SK-N-MC (cell line): ENCODE data around the gene HMGB1.

Experiments
- DNase-seq: peaks from one replicate; pipeline ENCODE4 v3.0.0-alpha.2; 2011; ENCODE audit warnings: low read depth, low spot score
- H3K27ac ChIP-seq: fragments of 200-600 bp; sonication (generic); 2 replicates; pipeline ENCODE4 v1.5.1; 2016; ENCODE audit warnings: mixed run types
- H3K36me3 ChIP-seq: fragments of 200-600 bp; sonication (generic); 2 replicates; pipeline ENCODE4 v1.6.1; 2017; ENCODE audit warnings: antibody characterized with exemption, low read length, mixed read lengths; ENCODE audit not compliant: insufficient read depth
- H3K4me3 ChIP-seq: fragments of 200-600 bp; sonication (generic); 2 replicates; pipeline ENCODE4 v1.5.1; 2016
- H3K9ac ChIP-seq: fragments of 200-600 bp; sonication (generic); 2 replicates; pipeline ENCODE4 v1.8.0; 2017; ENCODE audit warnings: mixed run types, mixed read lengths; ENCODE audit not compliant: insufficient read length
- H3K9me3 ChIP-seq: fragments of 200-600 bp; sonication (generic); 2 replicates; pipeline ENCODE4 v1.6.1; 2017; ENCODE audit warnings: low read depth, mild to moderate bottlenecking, antibody characterized with exemption, low read length, moderate library complexity, mixed read lengths
- EZH2 ChIP-seq: fragments of 200-600 bp; sonication (generic); IDR thresholded peaks from one replicate; pipeline ENCODE4 v1.6.1; 2017; ENCODE audit warnings: antibody characterized with exemption
- FOXP2 ChIP-seq: optimal IDR thresholded peaks from 2 replicates; pipeline ENCODE3; 2011; ENCODE audit warnings: mild to moderate bottlenecking, moderate library complexity; ENCODE audit not compliant: insufficient read depth; ENCODE audit errors: extremely low read length, control extremely low read depth
- POLR2AphosphoS5 ChIP-seq: IDR thresholded peaks from 2 replicates; pipeline ENCODE4 v1.6.1; 2012; ENCODE audit warnings: mild to moderate bottlenecking, low read depth, low read length, borderline replicate concordance

HMGB1 gene

DNA sequence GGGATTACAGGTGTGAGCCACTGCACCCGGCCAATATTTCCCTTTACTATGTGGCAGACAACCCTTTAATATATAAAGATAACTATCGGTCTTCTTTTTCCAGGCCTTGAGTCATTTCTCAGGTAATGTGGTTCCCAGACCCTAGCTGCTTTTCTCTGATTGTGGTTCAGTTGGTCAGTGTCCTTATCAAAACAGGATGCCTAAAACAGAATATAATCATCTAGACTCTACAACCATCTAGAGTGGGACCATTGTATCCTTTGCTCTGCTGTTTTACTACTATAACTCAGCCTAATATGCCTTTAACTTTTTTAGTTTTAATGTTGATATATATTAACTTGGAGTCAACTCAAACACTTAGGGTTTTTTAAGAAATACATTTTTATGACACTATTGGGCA lies 30.0 kb upstream of the HMGB1 start:
- TF ChIP-seq FOXP2, result no peak
- no peak for TF ChIP-seq POLR2AphosphoS5
- TF ChIP-seq EZH2, result no peak
- DNase-seq, result no peak
- no peak overlapping the region for H3K9ac ChIP-seq
- H3K9me3 ChIP-seq, result no peaks in the 10 kb centered on the region
- no peaks in the 10 kb centered on the region for H3K36me3 ChIP-seq
- H3K4me3 ChIP-seq, result no peak overlapping the region
- no peak overlapping the region for H3K27ac ChIP-seq

DNA sequence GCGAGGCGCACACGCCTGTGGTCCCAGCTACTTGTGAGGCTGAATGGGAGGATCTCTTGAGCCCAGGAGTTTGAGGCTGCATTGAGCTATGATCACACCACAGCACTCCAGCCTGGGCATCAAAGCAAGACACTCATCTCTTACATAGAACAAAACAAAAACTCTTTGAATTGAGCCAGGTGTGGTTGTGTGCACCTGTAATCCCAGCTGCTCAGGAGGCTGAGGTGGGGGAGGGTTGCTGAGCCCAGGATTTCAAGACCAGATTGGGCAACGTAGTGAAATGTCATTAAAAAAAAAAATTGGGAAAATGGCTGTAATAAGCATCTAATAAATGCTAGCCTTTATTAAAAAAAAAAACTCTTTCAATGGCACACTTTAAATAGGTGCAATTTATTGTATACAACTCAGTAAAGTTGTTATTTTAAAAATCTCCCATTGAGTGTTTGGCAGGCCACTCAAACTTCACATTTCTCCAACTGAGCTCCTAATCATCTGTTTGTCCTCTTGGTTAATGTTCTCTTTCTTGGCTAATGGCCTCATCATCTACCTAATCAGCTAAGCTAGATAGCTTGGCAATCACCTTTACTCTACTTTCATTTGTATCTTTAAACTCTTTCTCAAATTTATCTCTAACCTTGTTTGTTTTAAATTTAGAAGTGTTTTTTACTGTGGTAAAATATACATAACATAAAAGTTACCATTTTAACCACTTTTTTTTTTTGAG lies 28.1 kb upstream of the HMGB1 start:
- no peak overlapping the region for H3K9ac ChIP-seq
- no peak overlapping the region for H3K4me3 ChIP-seq
- H3K27ac ChIP-seq, result no peak overlapping the region
- H3K9me3 ChIP-seq, result no peaks in the 10 kb centered on the region
- TF ChIP-seq FOXP2, result no peak
- TF ChIP-seq POLR2AphosphoS5, result no peak
- no peak for TF ChIP-seq EZH2
- DNase-seq, result no peak
- H3K36me3 ChIP-seq, result no peaks in the 10 kb centered on the region

DNA sequence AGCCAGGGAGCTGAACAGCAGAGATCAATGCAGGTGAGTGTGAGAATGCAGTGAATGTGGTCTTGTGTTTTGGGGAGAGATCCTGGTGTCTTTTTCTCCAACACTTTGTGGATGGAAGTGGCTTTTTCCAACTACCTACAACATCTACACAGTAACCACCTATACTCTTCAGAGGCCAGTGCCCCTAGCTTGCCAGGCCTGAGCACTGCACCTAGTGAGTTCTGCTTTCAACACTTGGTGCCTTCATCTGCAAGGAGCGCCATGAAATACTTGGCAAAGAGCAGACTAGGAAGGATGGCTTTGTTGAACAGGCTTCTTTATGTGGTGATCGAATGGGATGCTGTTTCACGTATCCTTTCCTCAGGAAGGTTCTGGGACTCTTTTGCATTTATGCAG lies 21.3 kb upstream of the HMGB1 start:
- Histone ChIP-seq H3K36me3 (no peaks in the 10 kb centered on the region), H3K27ac (no peak overlapping the region), H3K9ac (no peak overlapping the region), H3K4me3 (no peak overlapping the region), H3K9me3 (no peaks in the 10 kb centered on the region)
- no peak for DNase-seq
- TF ChIP-seq POLR2AphosphoS5 (no peak), EZH2 (no peak), FOXP2 (no peak)

DNA sequence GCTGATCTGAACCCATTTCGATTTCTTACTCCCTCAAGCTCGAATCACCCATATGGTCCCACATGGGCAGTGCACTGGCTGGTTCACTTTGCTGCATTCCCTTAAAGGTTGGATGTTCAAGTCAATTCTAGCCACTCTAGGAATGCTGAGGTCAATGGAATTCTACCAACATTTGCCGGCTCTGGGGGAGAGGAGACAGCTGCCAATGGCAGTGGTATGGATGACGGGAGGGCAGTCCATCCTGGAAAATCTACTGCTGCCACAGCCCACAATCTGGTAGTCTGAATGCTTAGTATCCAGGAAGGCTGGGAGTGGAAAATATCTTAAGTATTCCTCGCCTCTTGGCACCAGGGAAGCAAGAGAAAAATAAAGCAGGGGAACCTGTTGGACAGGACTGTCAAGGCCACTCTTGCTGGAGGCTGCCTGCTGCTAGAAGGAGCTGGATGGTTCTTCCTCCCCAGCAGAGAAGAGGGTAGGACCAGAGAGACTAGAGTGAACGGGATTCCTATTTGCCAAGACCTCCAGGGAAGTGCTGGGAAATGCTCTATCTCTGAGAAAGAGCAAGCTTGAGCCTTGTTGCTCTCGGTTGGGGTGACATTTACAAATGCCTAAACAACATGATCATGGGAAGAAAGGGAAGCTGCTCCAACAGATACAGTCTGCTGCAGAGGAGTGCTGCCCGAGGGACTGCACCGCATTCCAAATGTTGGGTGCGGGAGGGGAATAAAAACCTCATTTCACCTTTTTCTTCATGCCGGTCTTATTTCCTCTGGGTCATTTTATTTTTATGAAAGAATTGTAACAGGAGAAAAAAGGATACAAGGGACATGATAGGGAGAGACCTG lies 20.7 kb upstream of the HMGB1 start:
- Histone ChIP-seq H3K36me3 (no peaks in the 10 kb centered on the region), H3K27ac (no peak overlapping the region), H3K9ac (no peak overlapping the region), H3K4me3 (no peak overlapping the region), H3K9me3 (no peaks in the 10 kb centered on the region)
- no peak for DNase-seq
- TF ChIP-seq POLR2AphosphoS5 (no peak), FOXP2 (no peak), EZH2 (no peak)

DNA sequence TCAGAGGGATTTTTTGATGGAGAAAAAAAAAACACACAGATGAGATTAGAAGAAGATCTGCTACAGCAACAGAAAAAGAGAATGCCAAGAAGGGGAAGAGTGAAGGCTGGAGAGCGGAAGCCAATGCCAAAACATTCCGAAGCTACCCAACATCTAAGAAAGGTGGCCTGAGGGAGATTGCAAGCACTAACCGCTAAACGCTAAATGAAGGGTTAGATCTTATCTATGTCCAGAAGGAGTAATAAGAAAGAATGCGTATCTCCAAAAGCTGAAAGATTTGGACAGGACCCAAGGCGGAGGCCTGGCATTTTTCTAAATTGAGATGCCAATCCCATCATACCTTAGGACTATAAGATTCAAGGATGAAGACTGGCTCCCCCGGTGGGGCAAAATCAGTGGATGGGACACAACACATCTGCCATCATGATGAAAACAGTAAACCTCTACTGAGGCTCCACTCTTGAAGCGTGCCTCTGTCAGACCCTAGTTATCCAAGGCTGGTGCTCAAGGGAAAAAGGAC lies 15.6 kb upstream of the HMGB1 start:
- no peaks in the 10 kb centered on the region for H3K36me3 ChIP-seq
- TF ChIP-seq FOXP2, result no peak
- TF ChIP-seq POLR2AphosphoS5, result no peak
- TF ChIP-seq EZH2, result no peak
- no peaks in the 10 kb centered on the region for H3K9me3 ChIP-seq
- H3K4me3 ChIP-seq, result no peak overlapping the region
- no peak overlapping the region for H3K27ac ChIP-seq
- no peak overlapping the region for H3K9ac ChIP-seq
- DNase-seq, result no peak

DNA sequence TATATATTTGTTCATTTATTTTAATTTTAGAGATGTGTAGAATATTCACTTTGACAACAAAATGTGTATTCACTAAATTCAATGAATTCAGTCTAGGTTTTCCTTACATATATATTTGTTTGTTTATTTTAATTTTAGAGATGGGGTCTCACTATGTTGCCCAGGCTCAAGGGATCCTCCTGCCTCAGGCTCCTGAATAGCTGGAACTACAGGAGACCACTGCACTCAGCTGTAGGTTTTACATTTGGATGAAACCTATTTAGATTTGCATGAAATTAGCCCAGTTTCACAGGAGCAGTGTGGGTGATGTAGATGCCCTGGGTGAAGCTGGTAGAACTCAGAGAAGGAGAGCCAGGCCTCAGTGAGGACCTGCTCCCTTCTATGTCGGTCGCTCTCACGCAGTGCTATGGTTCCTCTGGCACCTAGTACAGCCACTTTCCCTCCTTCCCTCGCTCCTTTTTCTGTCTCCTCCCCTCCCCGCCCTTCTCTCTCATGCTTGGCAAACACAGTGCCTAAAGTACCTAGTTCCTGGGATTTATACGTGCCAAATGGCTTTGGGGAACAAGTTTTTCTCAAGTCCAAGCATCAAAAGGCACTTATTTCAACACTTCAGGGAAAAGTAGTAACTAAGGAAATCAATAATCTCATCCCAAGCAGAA lies 14.7 kb upstream of the HMGB1 start:
- no peaks in the 10 kb centered on the region for H3K36me3 ChIP-seq
- no peak overlapping the region for H3K4me3 ChIP-seq
- TF ChIP-seq POLR2AphosphoS5 (no peak), EZH2 (no peak), FOXP2 (no peak)
- H3K9me3 ChIP-seq, result no peaks in the 10 kb centered on the region
- DNase-seq, result no peak
- no peak overlapping the region for H3K27ac ChIP-seq
- H3K9ac ChIP-seq, result no peak overlapping the region

DNA sequence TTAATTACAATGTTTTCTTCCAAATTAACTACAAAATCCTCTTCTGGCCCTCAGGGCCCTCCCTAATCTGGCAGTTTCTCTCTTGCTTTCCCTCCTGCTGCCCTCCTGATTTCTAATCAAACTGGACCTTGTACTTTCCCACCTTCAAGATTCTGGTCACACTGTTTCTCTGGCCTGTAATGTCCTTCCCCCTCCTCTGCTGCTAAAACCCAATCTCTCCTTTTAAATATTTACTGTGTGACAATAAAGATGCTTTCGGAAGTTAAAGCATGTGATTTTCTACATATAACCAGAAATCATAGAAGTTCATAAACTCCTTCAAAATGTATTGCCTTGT lies 14.1 kb upstream of the HMGB1 start:
- TF ChIP-seq EZH2, result no peak
- TF ChIP-seq POLR2AphosphoS5, result no peak
- TF ChIP-seq FOXP2, result no peak
- no peak overlapping the region for H3K4me3 ChIP-seq
- H3K36me3 ChIP-seq, result no peaks in the 10 kb centered on the region
- no peak overlapping the region for H3K9ac ChIP-seq
- no peaks in the 10 kb centered on the region for H3K9me3 ChIP-seq
- H3K27ac ChIP-seq, result no peak overlapping the region
- no peak for DNase-seq
